GM23338 (cell line): ENCODE results near the gene FLT1.

Experiments
- CREB1 ChIP-seq: fragments of 250-450 bp; sonication (Bioruptor Pico); IDR thresholded peaks from 2 replicates; pipeline ENCODE4 v1.5.0; 2020; ENCODE audit warnings: low read depth, mild to moderate bottlenecking, moderate library complexity
- CTCF ChIP-seq, 2 experiments: fragments of 200-600 bp in 1 of 2; sonication (generic) in 1 of 2; conservative IDR thresholded peaks; 2 replicates each; pipeline versions ENCODE4 v1.5.1 to v1.6.1; 2016 to 2017; ENCODE audit warnings: antibody characterized with exemption in 2 of 2, low read depth in 2 of 2, mild to moderate bottlenecking in 2 of 2, moderate library complexity in 1 of 2
- ETS1 ChIP-seq: IDR thresholded peaks from 2 replicates; pipeline ENCODE4 v1.6.1; 2016; ENCODE audit warnings: antibody characterized with exemption
- EZH2 ChIP-seq: fragments of 200-600 bp; sonication (generic); IDR thresholded peaks from one replicate; pipeline ENCODE4 v1.8.0; 2017; ENCODE audit warnings: antibody characterized with exemption, mild to moderate bottlenecking, low read depth; ENCODE audit not compliant: unreplicated experiment
- EZH2phosphoT487 ChIP-seq: fragments of 200-600 bp; sonication (generic); IDR thresholded peaks from one replicate; pipeline ENCODE4 v1.8.1; 2018; ENCODE audit warnings: antibody characterized with exemption; ENCODE audit not compliant: unreplicated experiment
- JUNB ChIP-seq: IDR thresholded peaks from one replicate; pipeline ENCODE4 v1.6.1; 2016; ENCODE audit warnings: antibody characterized with exemption; ENCODE audit not compliant: unreplicated experiment
- NANOG ChIP-seq: IDR thresholded peaks from 2 replicates; pipeline ENCODE4 v1.6.1; 2016; ENCODE audit warnings: antibody characterized with exemption, borderline replicate concordance
- POLR2AphosphoS5 ChIP-seq: IDR thresholded peaks from 2 replicates; pipeline ENCODE4 v1.6.1; 2016; ENCODE audit warnings: antibody characterized with exemption, low read depth
- REST ChIP-seq: IDR thresholded peaks from one replicate; pipeline ENCODE4 v1.6.1; 2018; ENCODE audit warnings: antibody characterized with exemption; ENCODE audit not compliant: unreplicated experiment
- STAT1 ChIP-seq: IDR thresholded peaks from one replicate; pipeline ENCODE4 v1.6.1; 2016; ENCODE audit warnings: antibody characterized with exemption; ENCODE audit not compliant: unreplicated experiment
- ZNF114 ChIP-seq: fragments of 250-450 bp; sonication (Bioruptor Pico); IDR thresholded peaks from 2 replicates; pipeline ENCODE4 v1.5.0; 2020; ENCODE audit warnings: mild to moderate bottlenecking, moderate library complexity
- ZNF331 ChIP-seq: fragments of 250-450 bp; sonication (Bioruptor Pico); IDR thresholded peaks from 2 replicates; pipeline ENCODE4 v1.5.0; 2020; ENCODE audit warnings: low read depth, mild to moderate bottlenecking, moderate library complexity

- TF ChIP-seq CTCF (conservative IDR thresholded peaks at IDR 0.05; ENCODE audit: low read depth in 2 of 2) (no peak), POLR2AphosphoS5 (no peak), REST (no peak), EZH2 (no peak), STAT1 (no peak), CREB1 (CRISPR knock-in tag) (no peak), ZNF114 (CRISPR knock-in tag) (no peak), EZH2phosphoT487 (no peak), ETS1 (no peak), NANOG (no peak), ZNF331 (CRISPR knock-in tag) (no peak), JUNB (no peak)
Observed at GRCh38 chr13:28542804-28543203, 47.9 kb upstream of the FLT1 start.
